ENCODE data around the gene GJC2. TPM values are rescaled to one million over a fixed set of nuclear protein-coding genes. Genes with fewer than 3 reads are reported as not detected.

Gene GJC2
- total and polyA plus RNA-seq, 10 of the 15 experiments (the other 5 are each of a cell fraction or from before 2014, with no cell fraction given), result 0.04 to 0.44 (median 0.07) TPM; not detected in 4

GRCh38 chr1:228105270-228105995, 44.3 kb upstream of the GJC2 start:
- peaks cover 7% of the 10 kb centered on the region in 2 experiments; a peak in 3 of 4 replicates for H3K36me3 ChIP-seq (ENCODE audit: control insufficient read depth in 2 of 2, insufficient read depth in 2 of 2, low read length in 1 of 2)
- DNase-seq (ENCODE audit: low read depth, low spot score) (no peak), FAIRE-seq (no peak), ATAC-seq (no peak)
- H3K4me1 ChIP-seq (ENCODE audit: control insufficient read depth, insufficient read depth, low read length), result peaks cover 17% of the 10 kb centered on the region
- intact Hi-C loops (cut with micrococcal nuclease; ENCODE audit: unreplicated experiment), result no loop called here
- H3K4me3 ChIP-seq, result no peak overlapping the region
- H3K27ac ChIP-seq (ENCODE audit: control insufficient read depth, insufficient read depth), result no peak overlapping the region
- H4K20me1 ChIP-seq (ENCODE audit: control insufficient read depth, insufficient read depth), result no peaks in the 10 kb centered on the region
- no peaks in the 10 kb centered on the region for H3K27me3 ChIP-seq (replicated peaks in 1 of 2; ENCODE audit: control insufficient read depth in 2 of 2, insufficient read depth in 2 of 2, low read length in 1 of 2)
- SMC1A ChIA-PET (ENCODE audit: uncharacterized antibody, unreplicated experiment), result no interaction called here
- RAD21 ChIA-PET (ENCODE audit: unreplicated experiment), result no interaction called here
- no peak overlapping the region for H3K4me2 ChIP-seq (ENCODE audit: control insufficient read depth, insufficient read depth)
- H3K79me2 ChIP-seq (ENCODE audit: control insufficient read depth, insufficient read depth, low read length), result peaks cover 27% of the 10 kb centered on the region
- TF ChIP-seq MTA3 (IDR thresholded peaks at IDR 0.05; ENCODE audit: borderline replicate concordance, low read length), result no peak
- TF ChIP-seq POLR2A (IDR thresholded peaks at IDR 0.05; ENCODE audit: low read depth, low read length), result peak; percentile 51
- BruUV-seq (replicated peaks), result no TSS peak
- 93% methylated on average over 8 of the region's 9 CpGs for WGBS (ENCODE audit: insufficient coverage, insufficient replicate concordance, low lambda C conversion rate, missing lambda C conversion rate)
- H3K9me3 ChIP-seq (replicated peaks; ENCODE audit: control insufficient read depth, insufficient read depth, low read length), result no peaks in the 10 kb centered on the region
- no peak overlapping the region for H3K9ac ChIP-seq (ENCODE audit: control insufficient read depth, insufficient read depth, low read length)
- POLR2A ChIA-PET, result no interaction called here
- CTCF ChIA-PET, result no interaction called here
- H2AFZ ChIP-seq (ENCODE audit: control insufficient read depth, low read depth, low read length), result no peak overlapping the region
- in situ Hi-C loops (cut with MboI), result no loop called here

GRCh38 chr1:228105996-228106799, 43.5 kb upstream of the GJC2 start:
- H3K79me2 ChIP-seq (ENCODE audit: control insufficient read depth, insufficient read depth, low read length), result peaks cover 27% of the 10 kb centered on the region
- DNase-seq (ENCODE audit: low read depth, low spot score) (no peak), ATAC-seq (no peak), FAIRE-seq (no peak)
- no peak overlapping the region for H2AFZ ChIP-seq (ENCODE audit: control insufficient read depth, low read depth, low read length)
- no peak overlapping the region for H3K27ac ChIP-seq (ENCODE audit: control insufficient read depth, insufficient read depth)
- H3K4me2 ChIP-seq (ENCODE audit: control insufficient read depth, insufficient read depth), result no peak overlapping the region
- intact Hi-C loops (cut with micrococcal nuclease; ENCODE audit: unreplicated experiment), result no loop called here
- H3K9ac ChIP-seq (ENCODE audit: control insufficient read depth, insufficient read depth, low read length), result no peak overlapping the region
- no peaks in the 10 kb centered on the region for H3K9me3 ChIP-seq (replicated peaks; ENCODE audit: control insufficient read depth, insufficient read depth, low read length)
- H3K36me3 ChIP-seq (ENCODE audit: control insufficient read depth in 2 of 2, insufficient read depth in 2 of 2, low read length in 1 of 2), result peaks cover 4 to 5% of the 10 kb centered on the region in 2 experiments; a peak in 3 of 4 replicates
- BruUV-seq (replicated peaks), result no TSS peak
- H3K4me3 ChIP-seq, result no peak overlapping the region
- no peaks in the 10 kb centered on the region for H3K27me3 ChIP-seq (replicated peaks in 1 of 2; ENCODE audit: control insufficient read depth in 2 of 2, insufficient read depth in 2 of 2, low read length in 1 of 2)
- TF ChIP-seq LARP7 (IDR thresholded peaks at IDR 0.05), result no peak
- TF ChIP-seq ZZZ3 (IDR thresholded peaks at IDR 0.05; ENCODE audit: control insufficient read depth, insufficient read length, low read depth), result no peak
- TF ChIP-seq ASH2L (IDR thresholded peaks at IDR 0.05; ENCODE audit: borderline replicate concordance, low read depth), result no peak
- TF ChIP-seq, protein P1, sequence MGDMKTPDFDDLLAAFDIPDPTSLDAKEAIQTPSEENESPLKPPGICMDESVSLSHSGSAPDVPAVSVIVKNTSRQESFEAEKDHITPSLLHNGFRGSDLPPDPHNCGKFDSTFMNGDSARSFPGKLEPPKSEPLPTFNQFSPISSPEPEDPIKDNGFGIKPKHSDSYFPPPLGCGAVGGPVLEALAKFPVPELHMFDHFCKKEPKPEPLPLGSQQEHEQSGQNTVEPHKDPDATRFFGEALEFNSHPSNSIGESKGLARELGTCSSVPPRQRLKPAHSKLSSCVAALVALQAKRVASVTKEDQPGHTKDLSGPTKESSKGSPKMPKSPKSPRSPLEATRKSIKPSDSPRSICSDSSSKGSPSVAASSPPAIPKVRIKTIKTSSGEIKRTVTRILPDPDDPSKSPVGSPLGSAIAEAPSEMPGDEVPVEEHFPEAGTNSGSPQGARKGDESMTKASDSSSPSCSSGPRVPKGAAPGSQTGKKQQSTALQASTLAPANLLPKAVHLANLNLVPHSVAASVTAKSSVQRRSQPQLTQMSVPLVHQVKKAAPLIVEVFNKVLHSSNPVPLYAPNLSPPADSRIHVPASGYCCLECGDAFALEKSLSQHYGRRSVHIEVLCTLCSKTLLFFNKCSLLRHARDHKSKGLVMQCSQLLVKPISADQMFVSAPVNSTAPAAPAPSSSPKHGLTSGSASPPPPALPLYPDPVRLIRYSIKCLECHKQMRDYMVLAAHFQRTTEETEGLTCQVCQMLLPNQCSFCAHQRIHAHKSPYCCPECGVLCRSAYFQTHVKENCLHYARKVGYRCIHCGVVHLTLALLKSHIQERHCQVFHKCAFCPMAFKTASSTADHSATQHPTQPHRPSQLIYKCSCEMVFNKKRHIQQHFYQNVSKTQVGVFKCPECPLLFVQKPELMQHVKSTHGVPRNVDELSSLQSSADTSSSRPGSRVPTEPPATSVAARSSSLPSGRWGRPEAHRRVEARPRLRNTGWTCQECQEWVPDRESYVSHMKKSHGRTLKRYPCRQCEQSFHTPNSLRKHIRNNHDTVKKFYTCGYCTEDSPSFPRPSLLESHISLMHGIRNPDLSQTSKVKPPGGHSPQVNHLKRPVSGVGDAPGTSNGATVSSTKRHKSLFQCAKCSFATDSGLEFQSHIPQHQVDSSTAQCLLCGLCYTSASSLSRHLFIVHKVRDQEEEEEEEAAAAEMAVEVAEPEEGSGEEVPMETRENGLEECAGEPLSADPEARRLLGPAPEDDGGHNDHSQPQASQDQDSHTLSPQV (IDR thresholded peaks at IDR 0.05), result no peak
- H4K20me1 ChIP-seq (ENCODE audit: control insufficient read depth, insufficient read depth), result no peaks in the 10 kb centered on the region
- ChIA-PET CTCF (interaction anchor here (0.6 to 0.8 kb wide), 2 partner anchors 13 to 60 kb away, joined by 3 read pairs; no protein-coding TSS in a partner anchor), SMC1A (ENCODE audit: uncharacterized antibody, unreplicated experiment) (interaction anchor here (1.4 kb wide), 1 partner anchor 19 kb away, joined by 4 read pairs; no protein-coding TSS in a partner anchor), RAD21 (ENCODE audit: unreplicated experiment) (no interaction called here), POLR2A (interaction anchor here (1.1 to 1.5 kb wide), 2 partner anchors 22 to 24 kb away, joined by 4 read pairs; partner anchors contain the start of gene ARF1)
- H3K4me1 ChIP-seq (ENCODE audit: control insufficient read depth, insufficient read depth, low read length), result peaks cover 17% of the 10 kb centered on the region
- 81% methylated on average over 8 of the region's 8 CpGs for WGBS (ENCODE audit: insufficient coverage, insufficient replicate concordance, low lambda C conversion rate, missing lambda C conversion rate)
- in situ Hi-C loops (cut with MboI), result no loop called here
